ENCODE data around the gene AGTPBP1. TPM values are rescaled to one million over a fixed set of nuclear protein-coding genes. Genes with fewer than 3 reads are reported as not detected.
"Not testable (repeated sequence)": the region's sequence is repeated elsewhere in the genome, so short reads cannot be mapped to it uniquely, and the experiment has no call there.

AGTPBP1 gene
- total RNA-seq, 4 donors from 2014 or later, result 16.9 to 35.2 (median 20.5) TPM

DNA sequence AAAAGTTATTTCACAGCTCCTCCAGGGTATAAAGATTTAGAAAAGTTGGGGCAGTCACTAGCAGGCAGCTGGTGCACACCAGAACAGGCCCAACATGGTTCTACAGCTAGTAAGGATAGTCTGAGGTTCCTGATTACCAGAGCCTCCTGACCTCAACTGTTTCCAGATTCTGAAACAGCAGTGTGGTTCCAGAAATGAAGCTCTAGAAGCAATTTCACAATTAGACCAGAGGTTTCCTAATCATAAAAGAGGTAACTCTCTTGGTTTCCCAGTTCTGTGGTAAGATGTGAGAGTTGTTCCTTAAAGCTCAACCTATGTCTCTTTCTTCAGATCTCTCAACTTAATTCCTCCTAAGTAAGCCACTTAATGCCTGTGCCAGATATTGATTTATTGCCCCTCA, 11.9 kb downstream of the AGTPBP1 start:
- no peak overlapping the region for H3K27ac ChIP-seq
- H3K4me1 ChIP-seq, result no peaks in the 10 kb centered on the region
- DNase-seq (ENCODE audit: low spot score in 2 of 2), result no peak
- no peaks in the 10 kb centered on the region for H3K27me3 ChIP-seq
- H3K9me3 ChIP-seq, result no peaks in the 10 kb centered on the region
- H3K36me3 ChIP-seq, result no peaks in the 10 kb centered on the region
- TF ChIP-seq POLR2A (IDR thresholded peaks at IDR 0.05) (no peak), EP300 (IDR thresholded peaks at IDR 0.05) (no peak)
- TF ChIP-seq, protein P1, sequence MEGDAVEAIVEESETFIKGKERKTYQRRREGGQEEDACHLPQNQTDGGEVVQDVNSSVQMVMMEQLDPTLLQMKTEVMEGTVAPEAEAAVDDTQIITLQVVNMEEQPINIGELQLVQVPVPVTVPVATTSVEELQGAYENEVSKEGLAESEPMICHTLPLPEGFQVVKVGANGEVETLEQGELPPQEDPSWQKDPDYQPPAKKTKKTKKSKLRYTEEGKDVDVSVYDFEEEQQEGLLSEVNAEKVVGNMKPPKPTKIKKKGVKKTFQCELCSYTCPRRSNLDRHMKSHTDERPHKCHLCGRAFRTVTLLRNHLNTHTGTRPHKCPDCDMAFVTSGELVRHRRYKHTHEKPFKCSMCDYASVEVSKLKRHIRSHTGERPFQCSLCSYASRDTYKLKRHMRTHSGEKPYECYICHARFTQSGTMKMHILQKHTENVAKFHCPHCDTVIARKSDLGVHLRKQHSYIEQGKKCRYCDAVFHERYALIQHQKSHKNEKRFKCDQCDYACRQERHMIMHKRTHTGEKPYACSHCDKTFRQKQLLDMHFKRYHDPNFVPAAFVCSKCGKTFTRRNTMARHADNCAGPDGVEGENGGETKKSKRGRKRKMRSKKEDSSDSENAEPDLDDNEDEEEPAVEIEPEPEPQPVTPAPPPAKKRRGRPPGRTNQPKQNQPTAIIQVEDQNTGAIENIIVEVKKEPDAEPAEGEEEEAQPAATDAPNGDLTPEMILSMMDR (IDR thresholded peaks at IDR 0.05), result no peak
- H3K4me3 ChIP-seq, result no peak overlapping the region

DNA sequence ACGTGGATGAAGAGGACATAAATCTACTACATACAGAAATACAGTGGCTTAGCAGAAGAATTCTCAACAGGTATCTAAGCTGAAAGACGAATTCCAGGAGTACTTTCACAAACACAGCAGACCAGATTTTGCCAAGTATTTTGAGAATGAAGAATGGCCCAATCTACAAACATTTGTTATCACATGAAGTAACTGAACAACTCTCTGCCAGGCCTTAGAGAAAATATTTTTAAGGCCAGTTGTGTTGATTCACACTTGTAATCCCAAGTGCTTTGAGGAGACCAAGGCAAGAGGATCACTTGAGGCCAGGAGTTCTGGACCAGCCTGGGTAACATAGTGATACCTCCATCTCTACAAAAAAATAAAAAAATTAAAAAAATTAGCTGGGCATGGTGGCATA, 14.3 kb downstream of the AGTPBP1 start:
- DNase-seq (ENCODE audit: low spot score in 2 of 2), result no peak
- Histone ChIP-seq H3K4me1 (no peaks in the 10 kb centered on the region), H3K27ac (no peak overlapping the region), H3K36me3 (no peaks in the 10 kb centered on the region), H3K27me3 (no peaks in the 10 kb centered on the region), H3K4me3 (no peak overlapping the region), H3K9me3 (no peaks in the 10 kb centered on the region)
- 63 to 65% methylated on average over 2 of the region's 2 CpGs for WGBS, 2 donors
- TF ChIP-seq, protein P1 (IDR thresholded peaks at IDR 0.05), result no peak

GRCh38 chr9:85726737-85727136, 15.0 kb downstream of the AGTPBP1 start:
- no peaks in the 10 kb centered on the region for H3K9me3 ChIP-seq
- H3K27ac ChIP-seq, result no peak overlapping the region
- TF ChIP-seq POLR2A (IDR thresholded peaks at IDR 0.05), result no peak
- TF ChIP-seq EP300 (IDR thresholded peaks at IDR 0.05), result no peak
- TF ChIP-seq, protein P1 (IDR thresholded peaks at IDR 0.05), result no peak
- DNase-seq (ENCODE audit: low spot score in 2 of 2), result no peak
- no peaks in the 10 kb centered on the region for H3K27me3 ChIP-seq
- H3K4me3 ChIP-seq, result no peak overlapping the region
- WGBS, 2 donors, result 90 to 94% methylated on average over 4 of the region's 4 CpGs
- H3K4me1 ChIP-seq, result no peaks in the 10 kb centered on the region
- H3K36me3 ChIP-seq, result no peaks in the 10 kb centered on the region

DNA sequence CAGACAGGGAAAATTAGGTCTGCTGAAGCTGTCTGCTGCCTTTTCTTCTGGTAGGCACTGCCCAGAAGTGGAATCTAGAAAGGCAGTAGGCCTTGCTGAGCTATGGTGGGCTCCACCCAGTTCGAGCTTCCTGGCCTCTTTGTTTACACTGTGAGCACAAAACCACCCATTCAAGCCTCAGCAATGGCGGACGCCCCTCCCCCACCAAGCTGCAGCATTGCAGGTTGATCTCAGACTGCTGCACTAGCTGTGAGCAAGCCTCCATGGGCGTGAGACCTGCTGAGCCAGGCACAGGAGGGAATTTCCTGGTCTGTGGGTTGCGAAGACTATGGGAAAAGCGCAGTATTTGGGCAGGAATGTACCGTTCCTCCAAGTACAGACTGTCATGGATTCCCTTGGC, 18.5 kb downstream of the AGTPBP1 start:
- 65 to 83% methylated on average over 6 to 7 of the region's 7 CpGs for WGBS, 2 donors

GRCh38 chr9:85719411-85719810, 22.3 kb downstream of the AGTPBP1 start:
- H3K4me3 ChIP-seq; H3K4me1 ChIP-seq; H3K9me3 ChIP-seq; H3K27ac ChIP-seq; DNase-seq (ENCODE audit: low spot score in 2 of 2); H3K27me3 ChIP-seq; H3K36me3 ChIP-seq: not testable (repeated sequence)

More for the DNA sequence above, 18.5 kb downstream of the AGTPBP1 start:
- TF ChIP-seq, protein P1 (IDR thresholded peaks at IDR 0.05), result no peak
- TF ChIP-seq EP300 (IDR thresholded peaks at IDR 0.05), result no peak
- no peak for TF ChIP-seq POLR2A (IDR thresholded peaks at IDR 0.05)
- Histone ChIP-seq H3K27me3 (no peaks in the 10 kb centered on the region), H3K4me1 (no peaks in the 10 kb centered on the region), H3K9me3 (no peaks in the 10 kb centered on the region), H3K27ac (no peak overlapping the region), H3K4me3 (no peak overlapping the region), H3K36me3 (no peaks in the 10 kb centered on the region)
- no peak for DNase-seq (ENCODE audit: low spot score in 2 of 2)

DNA sequence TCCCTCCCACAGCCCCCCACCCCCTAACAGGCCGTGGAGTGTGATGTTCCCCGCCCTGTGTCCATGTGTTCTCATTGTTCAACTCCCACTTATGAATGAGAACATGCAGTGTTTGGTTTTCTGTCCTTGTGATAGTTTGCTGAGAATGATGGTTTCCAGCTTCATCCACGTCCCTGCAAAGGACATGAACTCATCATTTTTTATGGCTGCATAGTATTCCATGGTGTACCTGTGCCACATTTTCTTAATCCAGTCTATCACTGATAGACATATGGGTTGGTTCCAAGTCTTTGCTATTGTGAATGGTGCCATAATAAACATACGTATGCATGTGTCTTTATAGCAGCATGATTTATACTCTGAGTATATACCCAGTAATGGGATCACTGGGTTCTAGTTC, 23.9 kb downstream of the AGTPBP1 start:
- H3K4me1 ChIP-seq, result peaks cover 0 to 11% (median 0%) of the 10 kb centered on the region in 4 donors
- H3K36me3 ChIP-seq; H3K4me3 ChIP-seq; H3K27ac ChIP-seq; DNase-seq (ENCODE audit: low spot score in 2 of 2); H3K27me3 ChIP-seq; H3K9me3 ChIP-seq: not testable (repeated sequence)
- 94 to 96% methylated on average over 4 of the region's 4 CpGs for WGBS, 2 donors
